HG03460 (cell line): ENCODE results near the gene ATP8B3.

ENCODE experiments used
- ATAC-seq: cut with Tn5 transposase; IDR thresholded peaks from one replicate; pipeline ENCODE4 v1.9.1; 2021; ENCODE audit not compliant: unreplicated experiment

The ATP8B3 gene

GRCh38 chr19:1837222-1837565 is 25.1 kb upstream of the ATP8B3 start:
- no peak for ATAC-seq

- ATAC-seq: no peak
Observed at GRCh38 chr19:1836458-1837221, 24.6 kb upstream of the ATP8B3 start.

GRCh38 chr19:1833540-1833939 is 21.5 kb upstream of the ATP8B3 start:
- ATAC-seq: no peak

GRCh38 chr19:1832046-1832663 is 20.1 kb upstream of the ATP8B3 start:
- no peak for ATAC-seq

- no peak for ATAC-seq
Observed at GRCh38 chr19:1830978-1831377, 18.9 kb upstream of the ATP8B3 start.

- no peak for ATAC-seq
Observed at GRCh38 chr19:1830568-1830967, 18.5 kb upstream of the ATP8B3 start.

- no peak for ATAC-seq
Observed at GRCh38 chr19:1829958-1830357, 17.9 kb upstream of the ATP8B3 start.

- no peak for ATAC-seq
Observed at GRCh38 chr19:1828279-1829238, 16.5 kb upstream of the ATP8B3 start.

GRCh38 chr19:1827566-1828278 is 15.6 kb upstream of the ATP8B3 start:
- no peak for ATAC-seq

- no peak for ATAC-seq
Observed at GRCh38 chr19:1826557-1827521, 14.8 kb upstream of the ATP8B3 start.

- no peak for ATAC-seq
Observed at GRCh38 chr19:1825909-1826556, 14.0 kb upstream of the ATP8B3 start.

GRCh38 chr19:1824252-1824622 is 12.2 kb upstream of the ATP8B3 start:
- ATAC-seq: no peak

- ATAC-seq: no peak
Observed at GRCh38 chr19:1823539-1824251, 11.6 kb upstream of the ATP8B3 start.

- no peak for ATAC-seq
Observed at GRCh38 chr19:1823020-1823419, 10.9 kb upstream of the ATP8B3 start.

GRCh38 chr19:1822210-1822609 is 10.1 kb upstream of the ATP8B3 start:
- no peak for ATAC-seq

- ATAC-seq: no peak
Observed at GRCh38 chr19:1819341-1820255, 7.5 kb upstream of the ATP8B3 start.

- no peak for ATAC-seq
Observed at GRCh38 chr19:1818549-1819195, 6.6 kb upstream of the ATP8B3 start.
